Stimulated activated naive CD8-positive, alpha-beta T cell treated with anti-CD3 and anti-CD28 coated beads, Interleukin-15, Interleukin-2, amounts not matched to agents 100 ng/mL and 50 ng/mL, for 24 hours (primary cell): ENCODE measurements around the gene DLG1.

Source experiments
- H3K27ac Mint-ChIP-seq: one replicate; pipeline ENCODE4 v1.8.0; 2021; ENCODE audit warnings: mild to moderate bottlenecking, mixed read lengths
- H3K27me3 Mint-ChIP-seq: one replicate; pipeline ENCODE4 v1.8.0; 2021; ENCODE audit warnings: mixed read lengths
- H3K36me3 Mint-ChIP-seq: one replicate; pipeline ENCODE4 v1.8.0; 2021; ENCODE audit warnings: low read depth, mixed read lengths
- H3K4me1 Mint-ChIP-seq: one replicate; pipeline ENCODE4 v1.8.0; 2021; ENCODE audit warnings: low read depth, mixed read lengths
- H3K4me3 Mint-ChIP-seq: one replicate; pipeline ENCODE4 v1.8.0; 2021; ENCODE audit warnings: mild to moderate bottlenecking, mixed read lengths
- H3K9me3 Mint-ChIP-seq: one replicate; pipeline ENCODE4 v1.8.0; 2021; ENCODE audit warnings: mixed read lengths

The DLG1 gene

DNA sequence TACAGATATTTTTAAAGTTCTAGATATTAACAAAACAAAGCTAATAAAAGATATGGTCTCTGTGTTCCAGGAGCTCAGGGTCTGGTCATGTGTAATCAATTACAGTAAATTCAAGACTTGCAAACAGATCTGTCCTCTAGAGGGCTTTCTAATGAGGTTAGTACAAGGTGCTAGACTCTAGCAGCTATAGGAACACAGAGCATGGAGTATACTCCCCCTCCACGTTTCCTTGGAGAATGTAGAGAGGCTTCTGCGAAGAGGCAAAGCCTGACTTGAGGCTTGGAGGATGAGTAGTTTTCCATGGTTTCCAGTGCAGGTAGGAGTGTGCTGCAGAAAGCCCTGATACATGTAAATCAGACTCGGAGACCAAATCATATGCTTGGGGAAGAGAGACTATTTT lies 32.7 kb upstream of the DLG1 start:
- Mint-ChIP-seq H3K36me3 (no peaks in the 10 kb centered on the region), H3K9me3 (no peaks in the 10 kb centered on the region), H3K27me3 (peaks cover 9% of the 10 kb centered on the region), H3K4me1 (peaks cover 7% of the 10 kb centered on the region), H3K27ac (no peak overlapping the region), H3K4me3 (no peak overlapping the region)

- H3K36me3 Mint-ChIP-seq = no peaks in the 10 kb centered on the region
- H3K4me3 Mint-ChIP-seq = no peak overlapping the region
- peaks cover 15% of the 10 kb centered on the region for H3K4me1 Mint-ChIP-seq
- peaks cover 9% of the 10 kb centered on the region for H3K27me3 Mint-ChIP-seq
- H3K9me3 Mint-ChIP-seq = no peaks in the 10 kb centered on the region
- H3K27ac Mint-ChIP-seq = no peak overlapping the region
These were observed 31.0 kb upstream of the DLG1 start for GRCh38 chr3:197329382-197329781.

DNA sequence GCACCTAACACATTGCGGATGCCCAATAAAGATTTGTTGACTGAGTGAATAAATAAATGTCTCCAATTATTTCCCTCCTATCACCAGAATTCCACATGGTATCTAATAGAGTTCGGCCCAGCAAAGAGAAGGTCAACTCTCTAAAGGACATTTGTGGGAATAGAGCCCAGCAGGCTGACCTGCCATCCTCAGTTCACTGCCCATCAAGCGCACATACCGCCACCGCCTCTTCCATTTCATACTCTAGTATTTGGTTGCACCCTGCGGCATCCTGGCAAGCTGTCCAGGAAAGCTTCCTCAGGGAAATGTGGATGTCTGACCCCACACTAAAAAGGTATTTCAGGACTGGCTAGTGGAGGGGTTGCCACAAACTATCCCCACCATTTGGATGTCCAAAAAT lies 29.8 kb upstream of the DLG1 start:
- Mint-ChIP-seq H3K27me3 (peaks cover 13% of the 10 kb centered on the region), H3K4me1 (peaks cover 15% of the 10 kb centered on the region), H3K36me3 (no peaks in the 10 kb centered on the region), H3K9me3 (no peaks in the 10 kb centered on the region), H3K27ac (no peak overlapping the region), H3K4me3 (no peak overlapping the region)

DNA sequence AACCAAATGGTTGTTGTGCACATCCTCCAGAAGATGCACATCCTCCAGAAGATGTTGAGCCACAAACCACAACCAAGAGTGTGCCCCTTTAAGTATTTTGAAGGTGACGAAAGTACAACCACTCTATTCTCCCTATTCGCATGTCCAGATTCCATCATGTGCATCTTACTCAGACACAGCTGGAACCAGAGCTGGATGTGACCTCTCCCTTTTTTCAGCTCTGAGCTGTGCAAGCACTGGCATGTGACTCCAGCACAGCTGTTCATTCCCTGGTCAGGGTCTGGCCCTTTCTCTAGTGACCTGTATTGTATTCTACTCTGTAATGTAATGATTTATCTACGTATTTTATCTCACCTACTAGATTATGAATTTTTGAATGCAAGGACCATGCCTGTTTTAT lies 29.3 kb upstream of the DLG1 start:
- Mint-ChIP-seq H3K36me3 (no peaks in the 10 kb centered on the region), H3K27me3 (peaks cover 15% of the 10 kb centered on the region), H3K4me3 (no peak overlapping the region), H3K27ac (no peak overlapping the region), H3K9me3 (no peaks in the 10 kb centered on the region), H3K4me1 (peaks cover 15% of the 10 kb centered on the region)

GRCh38 chr3:197325773-197326172 lies 27.4 kb upstream of the DLG1 start:
- no peak overlapping the region for H3K27ac Mint-ChIP-seq
- H3K4me3 Mint-ChIP-seq = no peak overlapping the region
- peaks cover 5% of the 10 kb centered on the region for H3K9me3 Mint-ChIP-seq
- peaks cover 20% of the 10 kb centered on the region for H3K27me3 Mint-ChIP-seq
- no peaks in the 10 kb centered on the region for H3K36me3 Mint-ChIP-seq
- H3K4me1 Mint-ChIP-seq = peaks cover 15% of the 10 kb centered on the region

DNA sequence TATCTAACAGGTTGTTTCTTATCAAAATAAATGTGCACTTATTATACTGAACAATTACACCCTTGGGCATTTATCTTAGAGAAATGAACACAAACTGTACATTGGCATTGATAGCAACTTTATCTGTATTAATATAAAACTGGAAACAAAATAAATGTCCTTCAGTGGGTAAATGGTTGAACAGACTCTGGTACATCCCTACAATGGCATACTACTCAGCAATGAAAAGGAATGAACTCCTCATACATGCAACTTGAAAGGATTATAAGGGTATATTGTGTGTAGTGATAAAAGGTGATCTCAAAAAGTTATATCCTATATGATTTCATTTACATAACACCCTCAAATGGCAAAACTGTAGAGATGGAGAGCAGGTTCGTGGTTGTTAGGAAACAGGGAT lies 23.7 kb upstream of the DLG1 start:
- Mint-ChIP-seq H3K4me3 (no peak overlapping the region), H3K4me1 (peaks cover 13% of the 10 kb centered on the region), H3K36me3 (no peaks in the 10 kb centered on the region), H3K27me3 (peaks cover 48% of the 10 kb centered on the region), H3K27ac (no peak overlapping the region), H3K9me3 (peaks cover 5% of the 10 kb centered on the region)

DNA sequence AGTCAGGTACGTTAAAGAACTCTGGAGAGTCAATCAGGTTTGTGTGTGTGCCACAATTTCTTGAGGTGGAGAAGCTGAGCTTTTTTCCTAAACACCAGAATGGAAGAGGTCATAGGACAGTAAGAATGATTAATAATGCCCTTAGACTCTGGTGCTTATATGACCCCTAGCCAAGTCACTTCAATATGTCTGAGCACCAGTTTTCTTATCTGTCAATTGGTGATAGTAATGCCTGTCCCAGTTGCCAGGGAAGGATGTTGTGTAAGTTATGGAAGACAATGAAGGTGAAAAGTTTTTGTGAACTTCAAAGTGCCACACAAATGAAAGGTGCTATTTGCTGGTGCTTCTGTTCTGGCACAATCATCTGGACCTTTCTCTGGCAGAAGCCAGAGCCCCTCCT lies 22.2 kb upstream of the DLG1 start:
- H3K27ac Mint-ChIP-seq = no peak overlapping the region
- peaks cover 5% of the 10 kb centered on the region for H3K9me3 Mint-ChIP-seq
- peaks cover 3% of the 10 kb centered on the region for H3K4me1 Mint-ChIP-seq
- H3K4me3 Mint-ChIP-seq = no peak overlapping the region
- H3K27me3 Mint-ChIP-seq = peaks cover 48% of the 10 kb centered on the region
- no peaks in the 10 kb centered on the region for H3K36me3 Mint-ChIP-seq

GRCh38 chr3:197317250-197317963 lies 19.0 kb upstream of the DLG1 start:
- Mint-ChIP-seq H3K27ac (no peak overlapping the region), H3K4me1 (no peaks in the 10 kb centered on the region), H3K9me3 (peaks cover 3% of the 10 kb centered on the region), H3K36me3 (no peaks in the 10 kb centered on the region), H3K27me3 (peaks cover 50% of the 10 kb centered on the region), H3K4me3 (no peak overlapping the region)

- Mint-ChIP-seq H3K9me3 (no peaks in the 10 kb centered on the region), H3K27ac (no peak overlapping the region), H3K27me3 (peaks cover 15% of the 10 kb centered on the region), H3K36me3 (no peaks in the 10 kb centered on the region), H3K4me1 (peaks cover 34% of the 10 kb centered on the region), H3K4me3 (no peak overlapping the region)
These were observed 14.0 kb upstream of the DLG1 start for GRCh38 chr3:197312431-197312830.

DNA sequence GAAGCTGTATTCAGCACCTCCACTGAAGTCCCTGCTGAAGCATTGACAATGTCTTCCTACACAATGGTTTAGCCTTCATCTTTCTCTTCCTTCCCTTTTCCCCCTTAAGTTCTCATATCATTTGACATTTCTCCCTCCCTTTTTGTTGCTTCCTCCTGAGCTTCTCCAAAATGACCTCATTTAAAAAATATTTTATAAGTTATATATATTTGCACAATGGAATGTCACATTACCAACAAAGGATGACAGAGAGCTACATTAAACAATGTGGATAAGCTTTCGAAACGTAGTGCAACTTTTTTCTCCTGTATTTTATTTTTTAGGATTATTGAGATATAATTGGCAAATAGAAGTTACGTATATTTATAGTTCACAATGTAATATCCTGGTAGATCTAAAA lies 13.2 kb upstream of the DLG1 start:
- Mint-ChIP-seq H3K9me3 (no peaks in the 10 kb centered on the region), H3K27me3 (peaks cover 15% of the 10 kb centered on the region), H3K27ac (no peak overlapping the region), H3K4me3 (no peak overlapping the region), H3K4me1 (peaks cover 35% of the 10 kb centered on the region), H3K36me3 (no peaks in the 10 kb centered on the region)

DNA sequence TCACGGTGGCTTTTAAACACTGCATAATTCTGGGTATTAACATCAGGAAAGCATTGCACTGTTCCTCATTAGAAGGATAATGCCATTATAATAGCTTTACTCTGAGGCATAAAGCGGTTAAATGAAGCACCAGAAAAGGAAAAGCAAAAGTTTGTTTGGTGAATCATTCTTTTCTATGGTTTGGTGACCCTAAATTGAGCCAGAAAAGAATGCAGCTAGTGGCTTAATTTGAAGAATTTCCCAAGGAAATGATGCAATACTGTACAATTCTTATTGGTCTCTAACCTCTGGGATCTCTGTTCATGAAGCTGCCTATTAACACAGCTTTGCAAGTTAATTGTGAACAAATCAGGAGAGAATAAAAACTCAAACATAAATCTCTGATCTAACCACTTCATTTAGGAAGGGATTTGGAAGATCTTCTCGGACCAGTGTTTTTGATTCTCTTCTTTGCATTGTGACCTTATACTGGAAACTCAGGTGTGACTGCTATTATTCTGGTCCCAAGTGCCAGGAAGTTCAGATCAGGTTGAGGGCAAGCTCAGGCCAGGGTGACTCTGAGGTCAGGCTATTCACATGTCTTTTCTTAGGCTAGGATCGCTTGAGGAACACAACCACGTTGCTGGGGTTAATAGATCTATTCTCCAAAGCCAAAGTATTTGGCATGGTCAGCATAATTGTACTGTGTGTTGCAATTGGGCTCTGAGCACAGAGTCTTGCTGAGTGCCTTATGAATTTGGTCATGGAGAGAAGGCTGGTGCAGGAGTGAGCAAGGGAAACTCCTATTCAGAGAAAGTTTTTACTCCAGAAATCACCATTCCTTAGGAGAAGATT lies 11.3 kb upstream of the DLG1 start:
- Mint-ChIP-seq H3K4me3 (peak overlapping the region; percentile 2), H3K4me1 (peaks cover 46% of the 10 kb centered on the region), H3K27me3 (peaks cover 11% of the 10 kb centered on the region), H3K9me3 (no peaks in the 10 kb centered on the region), H3K27ac (peak overlapping the region; percentile 57), H3K36me3 (no peaks in the 10 kb centered on the region)

- Mint-ChIP-seq H3K4me1 (peaks cover 46% of the 10 kb centered on the region), H3K27ac (no peak overlapping the region), H3K4me3 (no peak overlapping the region), H3K36me3 (no peaks in the 10 kb centered on the region), H3K9me3 (no peaks in the 10 kb centered on the region), H3K27me3 (peaks cover 7% of the 10 kb centered on the region)
These were observed 10.2 kb upstream of the DLG1 start for GRCh38 chr3:197308591-197308990.

- Mint-ChIP-seq H3K4me1 (peaks cover 45% of the 10 kb centered on the region), H3K27ac (no peak overlapping the region), H3K27me3 (peaks cover 20% of the 10 kb centered on the region), H3K4me3 (no peak overlapping the region), H3K9me3 (no peaks in the 10 kb centered on the region), H3K36me3 (no peaks in the 10 kb centered on the region)
These were observed 8.1 kb upstream of the DLG1 start for GRCh38 chr3:197306374-197307086.

- H3K36me3 Mint-ChIP-seq = no peaks in the 10 kb centered on the region
- H3K4me3 Mint-ChIP-seq = peak overlapping the region; percentile 23
- no peaks in the 10 kb centered on the region for H3K9me3 Mint-ChIP-seq
- peak overlapping the region; percentile 71 for H3K27ac Mint-ChIP-seq
- peaks cover 38% of the 10 kb centered on the region for H3K4me1 Mint-ChIP-seq
- H3K27me3 Mint-ChIP-seq = peaks cover 24% of the 10 kb centered on the region
These were observed 7.4 kb upstream of the DLG1 start for GRCh38 chr3:197305854-197306253.

DNA sequence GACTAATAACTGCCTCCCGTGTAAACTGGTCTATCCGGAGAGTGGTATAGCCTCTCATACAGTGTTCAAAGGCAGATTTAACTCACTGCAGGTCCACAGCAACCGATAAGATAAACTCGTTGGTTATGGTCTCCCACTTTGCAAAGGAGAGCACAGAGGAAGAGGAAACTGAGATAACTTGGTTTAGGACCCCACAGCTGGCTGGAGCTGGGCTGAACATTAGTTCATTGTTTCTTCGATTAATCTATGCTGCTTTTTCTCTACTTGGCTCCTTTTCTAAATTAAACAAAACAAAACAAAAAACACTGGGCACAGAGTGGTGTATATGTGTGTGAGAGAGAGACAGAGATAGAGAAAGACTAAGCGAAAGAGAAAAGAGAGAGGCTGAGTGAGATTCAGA lies 5.0 kb upstream of the DLG1 start:
- H3K4me3 Mint-ChIP-seq = no peak overlapping the region
- H3K36me3 Mint-ChIP-seq = no peaks in the 10 kb centered on the region
- peaks cover 33% of the 10 kb centered on the region for H3K27me3 Mint-ChIP-seq
- H3K27ac Mint-ChIP-seq = no peak overlapping the region
- peaks cover 30% of the 10 kb centered on the region for H3K4me1 Mint-ChIP-seq
- H3K9me3 Mint-ChIP-seq = no peaks in the 10 kb centered on the region
